HG03460 (cell line): Measurements from ENCODE around the gene FGG.

Source experiments
- ATAC-seq: cut with Tn5 transposase; IDR thresholded peaks from one replicate; pipeline ENCODE4 v1.9.1; 2021; ENCODE audit not compliant: unreplicated experiment

Gene FGG

GRCh38 chr4:154588198-154588597 is 24.3 kb downstream of the FGG start:
- no peak for ATAC-seq

GRCh38 chr4:154586296-154587033 is 26.0 kb downstream of the FGG start:
- ATAC-seq: no peak

DNA sequence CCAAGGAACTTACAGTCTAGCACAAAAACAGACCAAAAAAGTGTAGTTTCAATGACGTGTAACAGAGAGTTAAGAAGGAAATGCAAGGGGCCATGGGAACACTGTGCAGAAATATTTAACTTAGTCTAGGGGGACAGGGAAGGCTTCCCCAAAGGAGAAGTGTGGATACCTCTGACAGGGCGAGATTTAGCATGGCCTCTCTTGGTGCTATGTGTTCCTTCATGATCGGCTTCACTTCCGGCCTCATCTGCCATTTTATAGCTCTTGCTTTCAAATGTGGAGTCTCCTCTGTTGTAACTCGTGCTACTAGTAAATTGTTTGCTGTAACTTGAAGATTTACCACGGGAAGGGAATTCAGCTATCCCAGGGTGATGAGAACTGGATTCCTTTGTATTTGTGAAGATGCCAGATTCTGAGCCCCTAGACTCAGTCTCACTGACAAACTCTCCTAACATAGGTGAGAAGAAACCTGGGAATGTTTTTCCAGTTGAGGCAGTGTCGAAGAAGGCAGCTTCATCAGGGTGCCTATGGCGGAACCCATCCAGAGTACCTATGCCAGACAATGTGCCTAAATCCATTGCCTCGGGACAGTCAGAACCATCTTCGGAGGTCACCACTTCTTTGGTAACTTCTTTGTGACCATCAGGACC is 27.0 kb downstream of the FGG start:
- ATAC-seq: no peak

GRCh38 chr4:154584259-154584658 is 28.2 kb downstream of the FGG start:
- ATAC-seq: no peak

GRCh38 chr4:154583677-154584076 is 28.8 kb downstream of the FGG start:
- ATAC-seq: no peak

GRCh38 chr4:154583230-154583629 is 29.2 kb downstream of the FGG start:
- ATAC-seq: no peak

GRCh38 chr4:154582723-154583122 is 29.7 kb downstream of the FGG start:
- ATAC-seq: no peak

- ATAC-seq: no peak
Measured at GRCh38 chr4:154579927-154580326, 32.5 kb downstream of the FGG start.

GRCh38 chr4:154578919-154579318 is 33.5 kb downstream of the FGG start:
- ATAC-seq: no peak

- ATAC-seq: no peak
Measured at GRCh38 chr4:154577324-154577723, 35.1 kb downstream of the FGG start.

DNA sequence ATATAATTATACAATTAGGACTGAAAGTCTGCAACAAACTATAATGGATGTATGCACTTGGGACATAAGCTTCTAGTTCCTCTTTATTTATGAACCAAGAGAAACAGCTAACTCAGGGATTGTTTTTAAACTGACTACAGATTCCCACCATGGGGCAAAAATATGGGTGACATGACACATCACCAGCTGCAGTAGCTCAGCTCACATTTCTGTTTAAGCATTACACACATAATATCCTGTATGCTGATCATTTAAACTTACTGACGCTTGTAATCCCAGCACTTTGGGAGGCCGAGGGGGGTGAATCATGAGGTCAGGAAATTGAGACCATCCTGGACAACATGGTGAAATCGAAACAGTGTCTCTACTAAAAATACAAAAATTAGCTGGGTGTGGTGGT is 38.1 kb downstream of the FGG start:
- no peak for ATAC-seq

GRCh38 chr4:154573190-154573870 is 39.1 kb downstream of the FGG start:
- no peak for ATAC-seq

DNA sequence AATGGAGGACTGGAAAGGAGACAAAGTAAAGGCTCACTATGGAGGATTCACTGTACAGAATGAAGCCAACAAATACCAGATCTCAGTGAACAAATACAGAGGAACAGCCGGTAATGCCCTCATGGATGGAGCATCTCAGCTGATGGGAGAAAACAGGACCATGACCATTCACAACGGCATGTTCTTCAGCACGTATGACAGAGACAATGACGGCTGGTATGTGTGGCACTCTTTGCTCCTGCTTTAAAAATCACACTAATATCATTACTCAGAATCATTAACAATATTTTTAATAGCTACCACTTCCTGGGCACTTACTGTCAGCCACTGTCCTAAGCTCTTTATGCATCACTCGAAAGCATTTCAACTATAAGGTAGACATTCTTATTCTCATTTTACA is 42.9 kb downstream of the FGG start:
- no peak for ATAC-seq

DNA sequence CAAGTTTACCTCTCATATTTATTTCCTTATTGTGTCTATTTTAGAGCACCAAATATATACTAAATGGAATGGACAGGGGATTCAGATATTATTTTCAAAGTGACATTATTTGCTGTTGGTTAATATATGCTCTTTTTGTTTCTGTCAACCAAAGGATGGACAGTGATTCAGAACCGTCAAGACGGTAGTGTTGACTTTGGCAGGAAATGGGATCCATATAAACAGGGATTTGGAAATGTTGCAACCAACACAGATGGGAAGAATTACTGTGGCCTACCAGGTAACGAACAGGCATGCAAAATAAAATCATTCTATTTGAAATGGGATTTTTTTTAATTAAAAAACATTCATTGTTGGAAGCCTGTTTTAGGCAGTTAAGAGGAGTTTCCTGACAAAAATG is 43.4 kb downstream of the FGG start:
- no peak for ATAC-seq

DNA sequence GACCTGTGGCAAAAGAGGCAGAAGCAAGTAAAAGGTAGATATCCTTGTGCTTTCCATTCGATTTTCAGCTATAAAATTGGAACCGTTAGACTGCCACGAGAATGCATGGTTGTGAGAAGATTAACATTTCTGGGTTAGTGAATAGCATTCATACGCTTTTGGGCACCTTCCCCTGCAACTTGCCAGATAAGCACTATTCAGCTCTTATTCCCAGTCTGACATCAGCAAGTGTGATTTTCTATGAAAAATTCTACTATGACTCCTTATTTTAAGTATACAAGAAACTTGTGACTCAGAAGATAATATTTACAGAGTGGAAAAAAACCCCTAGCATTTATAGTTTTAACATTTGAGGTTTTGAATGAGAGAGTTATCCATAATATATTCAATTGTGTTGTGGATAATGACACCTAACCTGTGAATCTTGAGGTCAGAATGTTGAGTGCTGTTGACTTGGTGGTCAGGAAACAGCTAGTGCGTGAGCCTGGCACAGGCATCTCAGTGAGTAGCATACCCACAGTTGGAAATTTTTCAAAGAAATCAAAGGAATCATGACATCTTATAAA is 45.7 kb downstream of the FGG start:
- no peak for ATAC-seq

- no peak for ATAC-seq
Measured at GRCh38 chr4:154565704-154566103, 46.8 kb downstream of the FGG start.

GRCh38 chr4:154564311-154564710 is 48.1 kb downstream of the FGG start:
- ATAC-seq: no peak

DNA sequence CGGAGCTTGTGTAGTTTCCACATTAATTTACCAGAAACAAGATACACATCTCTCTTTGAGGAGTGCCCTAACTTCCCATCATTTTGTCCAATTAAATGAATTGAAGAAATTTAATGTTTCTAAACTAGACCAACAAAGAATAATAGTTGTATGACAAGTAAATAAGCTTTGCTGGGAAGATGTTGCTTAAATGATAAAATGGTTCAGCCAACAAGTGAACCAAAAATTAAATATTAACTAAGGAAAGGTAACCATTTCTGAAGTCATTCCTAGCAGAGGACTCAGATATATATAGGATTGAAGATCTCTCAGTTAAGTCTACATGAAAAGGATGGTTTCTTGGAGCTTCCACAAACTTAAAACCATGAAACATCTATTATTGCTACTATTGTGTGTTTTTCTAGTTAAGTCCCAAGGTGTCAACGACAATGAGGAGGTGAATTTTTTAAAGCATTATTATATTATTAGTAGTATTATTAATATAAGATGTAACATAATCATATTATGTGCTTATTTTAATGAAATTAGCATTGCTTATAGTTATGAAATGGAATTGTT is 49.7 kb downstream of the FGG start, which contains the start of gene FGB:
FGB (plus strand) TSS at position 315 of the 558 bp plus-strand sequence; CDS start at position 323, 8 bp downstream.
- no peak for ATAC-seq

- ATAC-seq: no peak
Measured at GRCh38 chr4:154560824-154561231, 51.6 kb downstream of the FGG start.

DNA sequence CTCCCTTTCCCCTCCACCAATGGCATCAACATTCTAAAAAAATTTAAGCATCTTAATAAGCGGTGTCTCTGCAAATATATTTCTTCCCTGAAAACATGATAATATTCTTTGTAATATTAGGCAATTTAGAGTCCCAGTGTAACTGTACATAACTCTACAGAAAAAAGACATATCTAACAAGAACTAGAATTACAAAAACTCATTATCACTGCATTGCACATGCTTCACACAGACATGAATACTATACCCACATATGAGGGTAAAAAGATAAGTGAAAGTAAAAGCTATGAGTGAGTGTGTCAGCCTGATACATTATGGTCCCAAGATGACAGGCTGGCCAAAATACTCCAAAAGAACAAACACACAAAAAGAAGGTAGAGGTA is 52.0 kb downstream of the FGG start:
- ATAC-seq: no peak
